ENCODE measurements around the gene HGF.

DNA sequence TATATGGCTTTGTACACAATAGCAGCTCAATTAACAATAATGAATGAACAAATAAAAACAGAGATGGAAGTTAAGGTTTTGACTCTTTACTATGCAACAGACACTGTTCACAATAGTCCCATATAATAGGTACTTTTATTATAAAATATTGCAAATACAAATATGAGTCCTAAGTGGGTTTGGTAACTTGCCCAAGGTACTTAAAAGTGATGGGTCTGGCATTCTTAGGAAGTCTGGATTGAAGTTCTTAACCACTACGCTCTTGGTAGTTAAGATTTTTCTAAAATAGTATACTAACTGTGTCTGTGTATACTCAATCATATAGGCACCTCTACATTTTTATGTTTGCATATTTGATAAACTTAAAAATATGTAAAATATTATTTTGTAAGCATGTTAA is 55.5 kb downstream of the HGF start:
- TF ChIP-seq CTCF (IDR thresholded peaks at IDR 0.05) (no peak), POLR2A (IDR thresholded peaks at IDR 0.05) (no peak)
